Mucosa of descending colon (tissue), 3 donors: ENCODE results near the gene CFAP157. TPM values are rescaled to one million over a fixed set of nuclear protein-coding genes. Genes with fewer than 3 reads are reported as not detected.
A peak's percentile ranks its signal among the peaks of the same experiment; 100 is the strongest.
"Not testable (repeated sequence)": the region's sequence is repeated elsewhere in the genome, so short reads cannot be mapped to it uniquely, and the experiment has no call there.

ENCODE experiments used
- ATAC-seq: fragments of 200-7000 bp; cut with Tn5 transposase; one replicate; pipeline ENCODE4 v1.9.1; 2020; ENCODE audit warnings: mild to moderate bottlenecking, moderate library complexity
- DNase-seq, 3 donors: peaks; one replicate each; pipeline ENCODE4 v3.0.0-alpha.2; 2020
- H3K36me3 ChIP-seq: fragments of 200-600 bp; one replicate; pipeline ENCODE4 v1.8.0; 2021; ENCODE audit warnings: low read depth, mild to moderate bottlenecking
- H3K4me1 ChIP-seq: fragments of 200-600 bp; one replicate; pipeline ENCODE4 v1.8.0; 2021; ENCODE audit warnings: low read depth, mild to moderate bottlenecking
- H3K4me3 ChIP-seq: fragments of 200-600 bp; one replicate; pipeline ENCODE4 v1.8.0; 2021; ENCODE audit warnings: mild to moderate bottlenecking
- H3K9me3 ChIP-seq: fragments of 200-600 bp; one replicate; pipeline ENCODE4 v1.8.0; 2021; ENCODE audit warnings: mild to moderate bottlenecking
- CTCF ChIP-seq: fragments of 200-600 bp; IDR thresholded peaks from one replicate; pipeline ENCODE4 v1.8.0; 2022; ENCODE audit warnings: antibody characterized with exemption, mild to moderate bottlenecking
- intact Hi-C, 2 donors: fragments of 100-400 bp; cut with DNase I in 1 of 2; cut with micrococcal nuclease in 1 of 2; formaldehyde crosslinking; loops; one replicate each; pipeline versions ENCODE4 v1.11.0 to v1.11.1; 2022; cut with DNase I, micrococcal nuclease
- total RNA-seq, 3 donors: library from RNA; stranded (reverse); fragmentation: NEBNext Ultra II Directional in 2 of 3; extraction: Animal tissue kit (Norgen Biotek cat#: 25700) in 2 of 3; gene quantifications; one replicate each; pipeline versions ENCODE4 v1.2.1 to v1.2.4, GENCODE V29; 2021 to 2023
- donor health status: DM: no; HTN: no; CAD: no; lungs with moderate emphysema.
- donor health status: DM: no; HTN: no; CAD: no.
- donor health status: DM: no; HTN: yes; CAD: no.

Gene CFAP157
- total RNA-seq, 3 donors from 2014 or later = 0.12 to 0.28 TPM; not detected in 1

GRCh38 chr9:127754099-127755060 is 47.6 kb downstream of the CFAP157 start:
- intact Hi-C loops = no loop called here
- H3K4me1 ChIP-seq = no peaks in the 10 kb centered on the region
- DNase-seq (no peak), ATAC-seq (peak; percentile 57)
- H3K36me3 ChIP-seq = no peaks in the 10 kb centered on the region
- no peak for TF ChIP-seq CTCF
- no peaks in the 10 kb centered on the region for H3K9me3 ChIP-seq
- H3K4me3 ChIP-seq = no peak overlapping the region

- Histone ChIP-seq H3K4me1 (no peaks in the 10 kb centered on the region), H3K36me3 (no peaks in the 10 kb centered on the region), H3K9me3 (no peaks in the 10 kb centered on the region), H3K4me3 (no peak overlapping the region)
- DNase-seq = no peak
- ATAC-seq = no peak
- TF ChIP-seq CTCF = no peak
- intact Hi-C loops = no loop called here
Measured at GRCh38 chr9:127755061-127756060, 48.6 kb downstream of the CFAP157 start.

GRCh38 chr9:127756233-127756632 is 49.4 kb downstream of the CFAP157 start:
- intact Hi-C loops = no loop called here
- no peak for ATAC-seq
- no peaks in the 10 kb centered on the region for H3K36me3 ChIP-seq
- no peak for TF ChIP-seq CTCF
- no peaks in the 10 kb centered on the region for H3K9me3 ChIP-seq
- no peak for DNase-seq
- no peak overlapping the region for H3K4me3 ChIP-seq
- no peaks in the 10 kb centered on the region for H3K4me1 ChIP-seq

- H3K4me1 ChIP-seq, H3K9me3 ChIP-seq, intact Hi-C loops, H3K36me3 ChIP-seq, H3K4me3 ChIP-seq, DNase-seq, ATAC-seq: not testable (repeated sequence)
Measured at GRCh38 chr9:127756776-127757175, 50.0 kb downstream of the CFAP157 start.

DNA sequence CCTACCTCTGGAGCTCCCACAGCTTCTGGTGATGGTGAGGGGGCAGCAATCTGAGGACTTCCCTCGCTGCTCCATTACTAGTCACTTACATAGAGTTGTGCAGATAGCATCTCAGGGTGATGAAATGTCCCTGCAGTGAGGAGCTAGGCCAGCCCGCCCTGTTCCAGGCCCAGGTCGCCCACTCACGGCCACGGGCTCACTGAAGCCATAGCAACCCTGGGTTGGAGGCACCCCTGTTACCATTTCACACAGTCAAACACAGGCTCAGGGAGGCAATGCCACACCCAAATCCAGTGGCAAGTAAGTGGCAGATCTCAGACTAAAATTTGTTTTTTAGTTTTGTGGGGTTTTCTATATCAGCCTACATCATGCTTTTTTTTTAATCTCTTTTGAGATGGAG is 52.1 kb downstream of the CFAP157 start:
- intact Hi-C loops = no loop called here
- DNase-seq (no peak), ATAC-seq (no peak)
- H3K4me1 ChIP-seq = no peaks in the 10 kb centered on the region
- H3K4me3 ChIP-seq = no peak overlapping the region
- no peaks in the 10 kb centered on the region for H3K9me3 ChIP-seq
- TF ChIP-seq CTCF = no peak
- no peaks in the 10 kb centered on the region for H3K36me3 ChIP-seq
